HepG2 (cell line): Measurements from ENCODE around the gene AQP7. TPM values are rescaled to one million over a fixed set of nuclear protein-coding genes. Genes with fewer than 3 reads are reported as not detected.
"Not testable (repeated sequence)": the region's sequence is repeated elsewhere in the genome, so short reads cannot be mapped to it uniquely, and the experiment has no call there.

ENCODE experiments used
- ATAC-seq: fragments of 200-7000 bp; cut with Tn5 transposase; 3 replicates; pipeline ENCODE4 v1.9.1; 2020; ENCODE audit warnings: mild to moderate bottlenecking, moderate library complexity
- BruUV-seq: library from RNA; stranded (reverse); fragments of 400-500 nt; replicated peaks from 2 replicates; lab custom pipeline; 2021; lab: Mats Ljungman, UMichigan
- CTCF ChIA-PET: fragments of 300-600 bp; formaldehyde crosslinking; extraction: SDS; loops from one replicate; lab custom pipeline; 2021; ENCODE audit warnings: low total read pairs, inconsistent platforms, low intra/inter-chr PET ratio; lab: Yijun Ruan, JAX
- POLR2A ChIA-PET: fragments of 350-600 bp; sonication (Branson Sonifier 250); formaldehyde crosslinking; loops from one replicate; lab custom pipeline; 2020; ENCODE audit warnings: antibody characterized with exemption, inconsistent platforms; lab: Yijun Ruan, JAX
- DNase-seq: peaks from one replicate; pipeline ENCODE4 v3.0.0-alpha.2; 2015; ENCODE audit warnings: low spot score
- FAIRE-seq: peaks from 3 replicates; lab custom pipeline; 2011; peaks lifted over from hg19 to GRCh38; lab: Jason Lieb, UNC
- H2AFZ ChIP-seq: one replicate; pipeline ENCODE4 v1.6.1; 2011; ENCODE audit warnings: low read length, inconsistent platforms
- H3K27ac ChIP-seq: fragments of 300-600 bp; 3 replicates; pipeline ENCODE4 v1.8.0; 2011; ENCODE audit warnings: mixed run types, mild to moderate bottlenecking, mixed read lengths, low read length, inconsistent platforms; ENCODE audit not compliant: insufficient read depth; ENCODE audit errors: extremely low read length
- H3K27me3 ChIP-seq, 2 experiments: fragments of 200-600 bp in 1 of 2; 2 replicates in 1 of 2; 3 replicates in 1 of 2; pipeline versions ENCODE4 v1.6.0 to v1.8.0; 2011; ENCODE audit warnings: low read length in 2 of 2, mild to moderate bottlenecking in 2 of 2, moderate library complexity in 2 of 2, inconsistent platforms in 1 of 2; ENCODE audit not compliant: insufficient read depth in 2 of 2, control insufficient read depth in 1 of 2
- H3K36me3 ChIP-seq, 2 experiments: fragments of 200-600 bp in 1 of 2; replicated peaks in 1 of 2; 2 replicates in 1 of 2; 3 replicates in 1 of 2; pipeline versions ENCODE4 v1.5.1 to v1.8.0; 2011; ENCODE audit warnings: low read length in 2 of 2, inconsistent platforms in 1 of 2; ENCODE audit not compliant: insufficient read depth in 2 of 2, control insufficient read depth in 1 of 2
- H3K4me1 ChIP-seq: 2 replicates; pipeline ENCODE4 v1.5.1; 2012; ENCODE audit warnings: low read length, inconsistent platforms; ENCODE audit not compliant: insufficient read depth
- H3K4me2 ChIP-seq: 2 replicates; pipeline ENCODE4 v1.6.0; 2011; ENCODE audit warnings: low read depth, low read length, inconsistent platforms
- H3K4me3 ChIP-seq, 3 experiments: fragments of 200-600 bp in 1 of 3; sonication (generic), shearing (Covaris generic) in 1 of 3; replicated peaks in 1 of 3; 2 replicates each; pipeline ENCODE4 v1.5.1; 2011 to 2016; ENCODE audit warnings: low read length in 3 of 3, inconsistent platforms in 2 of 3, low read depth in 2 of 3, mild to moderate bottlenecking in 2 of 3, control low read depth in 1 of 3, mixed read lengths in 1 of 3; ENCODE audit not compliant: insufficient read depth in 1 of 3
- H3K79me2 ChIP-seq: one replicate; pipeline ENCODE4 v1.6.1; 2011; ENCODE audit warnings: low read length, inconsistent platforms; ENCODE audit not compliant: insufficient read depth
- H3K9ac ChIP-seq: 2 replicates; pipeline ENCODE4 v1.6.0; 2011; ENCODE audit warnings: mild to moderate bottlenecking, low read depth, low read length, inconsistent platforms; ENCODE audit not compliant: insufficient read depth
- H3K9me3 ChIP-seq: 2 replicates; pipeline ENCODE4 v1.5.1; 2012; ENCODE audit warnings: mild to moderate bottlenecking, low read length
- H4K20me1 ChIP-seq: 2 replicates; pipeline ENCODE4 v1.6.0; 2011; ENCODE audit warnings: inconsistent platforms, mild to moderate bottlenecking, low read length, moderate library complexity; ENCODE audit not compliant: insufficient read depth
- ZBTB40 ChIP-seq, 2 experiments: fragments of 450-650 bp in 1 of 2; sonication (generic) in 1 of 2; formaldehyde crosslinking in 1 of 2; IDR thresholded peaks; 2 replicates each; pipeline versions ENCODE4 v1.6.1 to v1.8.0; 2016 to 2022; ENCODE audit warnings: antibody characterized with exemption in 1 of 2, mild to moderate bottlenecking in 1 of 2, missing genetic modification reagents in 1 of 2
- WGBS: methylation state at CpG from one replicate; pipeline ENCODE4 v1.1.6; 2017; ENCODE audit warnings: low lambda C conversion rate; 5-methylcytosine and 5-hydroxymethylcytosine counted together
- in situ Hi-C: cut with HindIII; loops from 2 replicates; pipeline ENCODE4 v1.10.0; 2017; ENCODE audit warnings: low pct_unique_long_range_greater_than_20kb; ENCODE audit not compliant: extremely low pct_ligation_motif_present
- intact Hi-C: fragments of 100-400 bp; cut with micrococcal nuclease; formaldehyde crosslinking; loops from one replicate; pipeline ENCODE4 v1.10.0; 2022; ENCODE audit not compliant: unreplicated experiment
- polyA plus RNA-seq, 8 experiments: library from polyadenylated mRNA; depleted of rRNA in 3 of 8; stranded (reverse) in 7 of 8; unstranded in 1 of 8; fragments of >200 nt; fragmentation: Illumina TruSeq in 4 of 8; extraction: Trizol in 4 of 8; gene quantifications; 2 replicates each; pipeline versions ENCODE4 v1.2.1 to v1.2.3, GENCODE V29; 2011 to 2016; ENCODE audit warnings: low read depth in 4 of 8, missing spikeins in 1 of 8, mixed read lengths in 1 of 8; ENCODE audit not compliant: insufficient read depth in 1 of 8
- total RNA-seq, 5 experiments: library from RNA; depleted of rRNA; stranded (reverse); fragments of >200 nt; fragmentation: Illumina TruSeq; extraction: Trizol; gene quantifications; 2 replicates each; pipeline ENCODE4 v1.2.3, GENCODE V29; 2016; ENCODE audit warnings: low read depth in 1 of 5

AQP7 gene
- total and polyA plus RNA-seq, 2 of the 13 experiments (the other 11 are each of a cell fraction or from before 2014, with no cell fraction given): 1.9 to 2.1 TPM

- peak; percentile 36 for TF ChIP-seq ZBTB40 (IDR thresholded peaks at IDR 0.05)
- H3K36me3 ChIP-seq; BruUV-seq; FAIRE-seq; H3K4me3 ChIP-seq; H3K79me2 ChIP-seq; H3K9ac ChIP-seq; H4K20me1 ChIP-seq; ATAC-seq; DNase-seq; H3K9me3 ChIP-seq; intact Hi-C loops; CTCF ChIA-PET; in situ Hi-C loops; H2AFZ ChIP-seq; H3K27ac ChIP-seq; H3K4me2 ChIP-seq; TF ChIP-seq ZBTB40 (CRISPR knock-in tag; IDR thresholded peaks at IDR 0.05): not testable (repeated sequence)
- peaks cover 0 to 23% of the 10 kb centered on the region in 2 experiments; a peak in 3 of 5 replicates for H3K27me3 ChIP-seq
- POLR2A ChIA-PET: interaction anchor here (1.6 kb wide), 1 partner anchor 23 kb away, joined by 3 read pairs; the partner anchor contains the start of gene AQP3
- H3K4me1 ChIP-seq: peaks cover 42% of the 10 kb centered on the region
- 90% methylated on average over 6 of the region's 6 CpGs for WGBS
These were observed 22.1 kb upstream of the AQP7 start for GRCh38 chr9:33424492-33424891.

DNA sequence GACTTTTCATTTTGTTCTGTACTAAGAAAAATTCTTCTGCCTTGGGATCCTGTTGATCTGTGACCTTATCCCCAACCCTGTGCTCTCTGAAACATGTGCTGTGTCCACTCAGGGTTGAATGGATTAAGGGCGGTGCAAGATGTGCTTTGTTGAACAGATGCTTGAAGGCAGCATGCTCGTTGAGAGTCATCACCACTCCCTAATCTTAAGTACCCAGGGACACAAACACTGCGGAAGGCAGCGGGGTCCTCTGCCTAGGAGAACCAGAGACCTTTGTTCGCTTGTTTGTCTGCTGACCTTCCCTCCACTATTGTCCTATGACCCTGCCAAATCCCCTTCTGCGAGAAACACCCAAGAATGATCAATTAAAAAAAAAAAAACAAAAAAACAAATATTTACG is 21.7 kb upstream of the AQP7 start:
- CTCF ChIA-PET, intact Hi-C loops, POLR2A ChIA-PET: not testable (repeated sequence)

More for the DNA sequence above, 21.7 kb upstream of the AQP7 start:
- FAIRE-seq, H3K27ac ChIP-seq, H3K4me2 ChIP-seq, in situ Hi-C loops, DNase-seq, H3K79me2 ChIP-seq, H3K9ac ChIP-seq, H3K36me3 ChIP-seq, H3K9me3 ChIP-seq, H4K20me1 ChIP-seq, BruUV-seq, ATAC-seq, H2AFZ ChIP-seq, H3K4me3 ChIP-seq: not testable (repeated sequence)
- H3K4me1 ChIP-seq: peaks cover 39% of the 10 kb centered on the region
- H3K27me3 ChIP-seq: peaks cover 0 to 23% of the 10 kb centered on the region in 2 experiments; a peak in 3 of 5 replicates
- WGBS: 22% methylated on average over 3 of the region's 7 CpGs
